Measurements from ENCODE around the gene CLK2. TPM values are rescaled to one million over a fixed set of nuclear protein-coding genes. Genes with fewer than 3 reads are reported as not detected.

Gene CLK2
- total and polyA plus RNA-seq, 2 of the 13 experiments (the other 11 are each of a cell fraction or from before 2014, with no cell fraction given): 20.1 to 73.5 TPM

- TF ChIP-seq TARDBP (CRISPR knock-in tag; IDR thresholded peaks at IDR 0.05) (peak; percentile 86; the same call in 1 of the 2 replicates), THAP11 (CRISPR knock-in tag; IDR thresholded peaks at IDR 0.05) (peak; percentile 85), SAP130 (CRISPR knock-in tag; IDR thresholded peaks at IDR 0.05; ENCODE audit: low read depth) (peak; percentile 97), ZNF513 (CRISPR knock-in tag; conservative IDR thresholded peaks at IDR 0.05) (no peak), RBFOX2 (IDR thresholded peaks at IDR 0.05; ENCODE audit: low read depth, low read length) (no peak), KLF6 (CRISPR knock-in tag; IDR thresholded peaks at IDR 0.05) (0 out of 2 replicates have a peak, but pooled peaks have one; percentile 29), NR3C1 (CRISPR knock-in tag; IDR thresholded peaks at IDR 0.05) (no peak), SIX1 (CRISPR knock-in tag; IDR thresholded peaks at IDR 0.05; ENCODE audit: borderline replicate concordance) (peak; percentile 45; the same call in 1 of the 2 replicates), KLF11 (CRISPR knock-in tag; IDR thresholded peaks at IDR 0.05) (0 out of 2 replicates have a peak, but pooled peaks have one; percentile 41), ZNF101 (CRISPR knock-in tag; IDR thresholded peaks at IDR 0.05; ENCODE audit: borderline replicate concordance, low read depth) (no peak), KDM2A (CRISPR knock-in tag; IDR thresholded peaks at IDR 0.05; ENCODE audit: borderline replicate concordance, low read depth) (peak; percentile 74), RCOR2 (CRISPR knock-in tag; IDR thresholded peaks at IDR 0.05) (peak; percentile 78), REPIN1 (CRISPR knock-in tag; IDR thresholded peaks at IDR 0.05; ENCODE audit: borderline replicate concordance, low read depth) (peak; percentile 87; the same call in 1 of the 2 replicates), ZNF281 (CRISPR knock-in tag; IDR thresholded peaks at IDR 0.05; ENCODE audit: borderline replicate concordance) (peak; percentile 59; the same call in 1 of the 2 replicates), BRD4 (CRISPR knock-in tag; IDR thresholded peaks at IDR 0.05) (peak; percentile 76; the same call in 1 of the 2 replicates), ARID2 (CRISPR knock-in tag; IDR thresholded peaks at IDR 0.05; ENCODE audit: borderline replicate concordance) (no peak), ZNF609 (CRISPR knock-in tag; IDR thresholded peaks at IDR 0.05; ENCODE audit: borderline replicate concordance) (peak; percentile 86; the same call in 1 of the 2 replicates), KDM1A (CRISPR knock-in tag; IDR thresholded peaks at IDR 0.05) (no peak), TAF15 (IDR thresholded peaks at IDR 0.05; ENCODE audit: low read depth, low read length, poor library complexity, severe bottlenecking) (no peak), ZNF562 (CRISPR knock-in tag; IDR thresholded peaks at IDR 0.05; ENCODE audit: borderline replicate concordance) (no peak), ZNF205 (CRISPR knock-in tag; IDR thresholded peaks at IDR 0.05) (peak; percentile 41; the same call in 1 of the 2 replicates)
Observed at GRCh38 chr1:155300553-155301329, 27.4 kb upstream of the CLK2 start (continued).

Data from HepG2 (cell line).